Dermis blood vessel endothelial cell (primary cell): ENCODE data around the gene EIF3A. TPM values are rescaled to one million over a fixed set of nuclear protein-coding genes. Genes with fewer than 3 reads are reported as not detected.
"Not testable (repeated sequence)": the region's sequence is repeated elsewhere in the genome, so short reads cannot be mapped to it uniquely, and the experiment has no call there.

Source experiments
- DNase-seq: peaks from one replicate; pipeline ENCODE4 v3.0.0; 2010
- total RNA-seq: library from RNA; depleted of rRNA; stranded (reverse); fragments of >200 nt; gene quantifications from 2 replicates; pipeline ENCODE4 v1.2.3, GENCODE V29; 2014

Gene EIF3A
- total RNA-seq, 1 donor from 2014 or later = 131 TPM

- DNase-seq = no peak
Measured at GRCh38 chr10:119051775-119052174, 28.8 kb downstream of the EIF3A start.

GRCh38 chr10:119049777-119050176 is 30.8 kb downstream of the EIF3A start:
- no peak for DNase-seq

GRCh38 chr10:119049361-119049760 is 31.3 kb downstream of the EIF3A start:
- DNase-seq = no peak

GRCh38 chr10:119045561-119045960 is 35.1 kb downstream of the EIF3A start:
- DNase-seq = no peak

DNA sequence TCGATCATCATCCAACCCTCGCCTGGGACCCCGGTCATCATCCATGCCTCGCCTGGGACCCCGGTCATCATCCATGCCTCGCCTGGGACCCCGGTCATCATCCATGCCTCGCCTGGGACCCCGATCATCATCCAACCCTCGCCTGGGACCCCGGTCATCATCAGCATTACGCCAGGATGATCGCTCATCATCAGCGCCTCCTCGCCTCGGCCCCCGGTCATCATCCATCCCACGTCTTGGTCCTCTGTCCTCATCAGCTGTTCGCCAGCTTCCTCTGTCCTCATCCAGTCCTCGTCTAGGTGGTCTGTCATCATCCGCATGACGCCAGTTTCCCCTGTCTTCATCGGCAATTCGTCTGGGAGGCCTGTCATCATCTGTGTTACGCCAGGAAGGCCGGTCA is 38.4 kb downstream of the EIF3A start:
- DNase-seq = no peak

GRCh38 chr10:119041326-119041725 is 39.3 kb downstream of the EIF3A start:
- DNase-seq = no peak

DNA sequence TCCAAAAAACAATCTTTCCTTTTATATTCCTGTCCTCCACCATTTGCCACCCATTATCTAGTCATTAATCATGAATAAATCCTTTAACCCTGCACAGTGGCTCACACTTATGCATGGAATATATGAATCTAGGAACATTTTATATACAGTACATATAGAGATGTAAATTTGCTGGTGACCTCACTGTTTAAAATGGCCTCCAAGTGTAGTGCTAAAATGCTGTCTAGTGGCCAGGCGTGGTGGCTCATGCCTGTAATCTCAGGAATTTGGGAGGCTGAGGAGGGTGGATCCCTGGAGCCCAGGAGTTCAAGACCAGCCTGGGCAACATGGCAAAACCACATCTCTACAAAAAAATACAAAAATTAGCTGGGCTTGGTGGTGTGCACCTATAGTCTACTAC is 41.5 kb downstream of the EIF3A start:
- DNase-seq = no peak

GRCh38 chr10:119031496-119032059 is 49.0 kb downstream of the EIF3A start:
- no peak for DNase-seq

DNA sequence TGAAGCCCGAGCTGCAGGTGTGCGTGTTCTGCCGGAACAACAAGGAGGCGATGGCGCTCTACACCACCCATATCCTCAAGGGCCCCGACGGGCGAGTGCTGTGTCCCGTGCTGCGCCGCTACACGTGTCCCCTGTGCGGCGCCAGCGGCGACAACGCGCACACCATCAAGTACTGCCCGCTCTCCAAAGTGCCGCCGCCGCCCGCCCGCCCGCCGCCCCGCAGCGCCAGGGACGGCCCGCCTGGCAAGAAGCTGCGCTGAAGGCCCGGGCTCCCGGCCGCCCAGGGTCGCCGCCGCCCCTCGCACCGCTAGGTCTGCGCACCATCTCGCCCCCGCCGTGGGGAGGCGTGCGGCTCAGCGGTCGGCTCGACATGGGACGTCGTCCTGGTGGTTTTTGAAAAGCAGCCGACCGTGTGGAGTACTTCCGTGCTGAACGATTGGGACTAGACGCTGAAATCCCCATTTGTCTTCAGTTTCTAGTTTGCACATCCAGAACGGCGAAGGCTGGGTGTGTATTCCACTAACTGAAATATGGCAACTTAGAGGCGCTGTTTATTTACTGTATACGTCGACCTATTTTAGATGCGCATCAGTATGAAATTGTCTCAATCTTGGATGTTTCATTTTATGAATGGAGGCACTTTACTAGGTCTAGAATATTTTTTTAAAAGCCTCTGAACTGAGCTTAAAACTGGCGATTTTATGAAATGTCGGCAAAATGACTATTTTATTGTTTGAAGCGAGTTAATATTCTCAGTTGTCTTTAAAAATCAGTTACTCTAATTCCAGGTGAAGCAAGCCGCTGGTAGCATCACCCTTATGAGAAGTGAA is 50.0 kb downstream of the EIF3A start:
- DNase-seq = peak; percentile 54

DNA sequence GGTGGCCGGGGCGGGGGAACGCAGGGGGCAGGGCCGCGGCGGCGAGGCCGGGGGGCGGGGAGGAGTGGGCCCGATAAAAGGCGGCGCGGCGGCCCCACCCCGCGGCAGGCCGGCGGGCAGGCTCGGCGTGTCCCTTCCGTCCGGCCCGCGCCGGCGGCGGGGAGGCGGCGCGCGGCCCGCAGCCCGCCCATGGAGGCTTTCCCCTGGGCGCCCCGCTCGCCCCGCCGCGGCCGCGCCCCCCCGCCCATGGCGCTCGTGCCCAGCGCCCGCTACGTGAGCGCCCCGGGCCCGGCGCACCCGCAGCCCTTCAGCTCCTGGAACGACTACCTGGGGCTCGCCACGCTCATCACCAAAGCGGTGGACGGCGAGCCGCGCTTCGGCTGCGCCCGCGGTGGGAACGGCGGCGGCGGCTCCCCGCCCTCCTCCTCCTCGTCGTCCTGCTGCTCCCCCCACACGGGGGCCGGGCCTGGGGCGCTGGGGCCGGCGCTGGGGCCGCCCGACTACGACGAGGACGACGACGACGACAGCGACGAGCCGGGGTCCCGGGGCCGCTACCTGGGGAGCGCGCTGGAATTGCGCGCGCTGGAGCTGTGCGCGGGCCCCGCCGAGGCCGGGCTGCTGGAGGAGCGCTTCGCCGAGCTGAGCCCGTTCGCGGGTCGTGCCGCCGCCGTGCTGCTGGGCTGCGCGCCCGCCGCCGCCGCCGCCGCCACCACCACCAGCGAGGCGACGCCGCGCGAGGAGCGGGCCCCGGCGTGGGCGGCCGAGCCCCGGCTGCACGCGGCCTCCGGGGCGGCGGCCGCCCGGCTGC is 50.8 kb downstream of the EIF3A start, which contains the start of gene NANOS1:
NANOS1 (plus strand) TSS at position 102 of the 808 bp plus-strand sequence; CDS start at position 190, 88 bp downstream.
- peak; percentile 43 for DNase-seq

DNA sequence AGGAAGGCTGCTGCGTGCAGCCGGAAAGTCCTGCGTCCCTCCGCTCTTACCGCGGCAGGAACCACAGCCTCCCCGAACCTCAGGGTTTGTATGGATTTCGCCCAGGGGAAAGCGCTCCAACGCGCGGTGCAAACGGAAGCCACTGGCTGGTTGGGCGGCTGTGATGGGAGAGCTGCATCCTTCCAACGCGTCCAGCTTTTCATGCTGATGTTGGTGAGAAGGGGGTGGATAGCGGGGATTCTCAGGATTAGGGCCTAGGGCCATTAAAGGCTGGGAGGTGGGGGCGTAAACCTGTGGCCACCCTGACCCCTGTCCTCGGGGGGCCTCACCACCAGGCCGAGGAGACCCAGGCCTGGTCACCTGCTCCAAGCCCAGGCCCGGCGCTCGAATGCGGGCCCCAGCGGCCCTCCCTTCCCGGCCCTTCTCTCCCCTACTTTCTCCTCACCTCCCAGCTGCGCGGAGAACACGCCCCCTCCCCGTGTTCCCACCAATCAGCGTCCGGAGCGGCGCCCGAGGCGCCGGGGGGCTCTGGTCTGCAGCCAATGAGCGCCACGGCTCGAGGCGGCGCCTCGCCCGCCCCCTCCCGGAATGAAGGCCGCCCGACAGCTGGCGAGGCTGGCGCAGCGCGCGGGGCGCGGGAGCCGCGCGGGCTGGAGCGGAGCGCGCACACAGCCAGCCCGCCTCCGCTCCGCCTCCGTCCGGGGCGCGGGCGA is 51.6 kb downstream of the EIF3A start:
- DNase-seq = peak; percentile 92

- DNase-seq = not testable (repeated sequence)
Measured at GRCh38 chr10:119028445-119028899, 52.1 kb downstream of the EIF3A start.

DNA sequence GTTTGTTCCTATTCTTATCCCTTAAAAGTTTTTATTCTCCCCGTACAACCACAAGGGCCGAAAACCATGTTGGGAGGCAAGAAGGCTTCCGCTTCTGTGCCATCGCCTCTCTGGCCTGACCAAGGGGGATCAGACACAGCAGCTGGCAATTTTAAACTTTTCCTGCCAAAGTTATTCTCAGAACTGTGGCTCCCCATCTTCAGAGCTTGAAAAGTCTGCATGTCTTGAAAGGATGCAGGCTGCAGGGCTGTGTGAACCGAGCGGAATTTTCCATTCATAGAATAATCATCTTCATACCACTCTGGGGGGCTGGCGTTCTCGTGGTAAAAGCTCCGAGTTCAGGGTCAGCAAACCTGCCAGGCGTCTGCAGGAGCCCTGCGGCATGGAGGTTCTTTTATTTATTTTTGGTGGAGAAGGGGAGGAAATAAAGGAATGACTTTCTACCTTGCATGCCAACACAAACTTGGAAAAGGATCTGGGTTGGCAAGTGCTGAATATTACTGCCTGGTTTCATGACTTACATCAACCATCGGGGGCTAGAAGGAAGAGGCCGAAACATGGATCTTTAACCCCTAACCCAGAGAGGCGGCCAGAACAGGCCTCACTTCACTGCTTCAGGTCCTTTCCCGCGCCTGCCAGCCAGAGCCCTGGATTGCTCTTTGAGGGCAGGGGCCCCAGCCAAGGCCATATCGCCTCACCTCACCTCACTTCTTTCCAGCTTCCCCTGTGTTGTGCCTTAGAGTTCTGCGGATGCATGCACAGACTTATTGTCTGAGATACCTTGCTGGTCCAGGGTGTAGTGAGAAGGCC is 54.1 kb downstream of the EIF3A start:
- no peak for DNase-seq

- DNase-seq = no peak
Measured at GRCh38 chr10:119025776-119026175, 54.8 kb downstream of the EIF3A start.

GRCh38 chr10:119025336-119025735 is 55.3 kb downstream of the EIF3A start:
- peak; percentile 67 for DNase-seq

- DNase-seq = no peak
Measured at GRCh38 chr10:119024882-119025281, 55.7 kb downstream of the EIF3A start.

DNA sequence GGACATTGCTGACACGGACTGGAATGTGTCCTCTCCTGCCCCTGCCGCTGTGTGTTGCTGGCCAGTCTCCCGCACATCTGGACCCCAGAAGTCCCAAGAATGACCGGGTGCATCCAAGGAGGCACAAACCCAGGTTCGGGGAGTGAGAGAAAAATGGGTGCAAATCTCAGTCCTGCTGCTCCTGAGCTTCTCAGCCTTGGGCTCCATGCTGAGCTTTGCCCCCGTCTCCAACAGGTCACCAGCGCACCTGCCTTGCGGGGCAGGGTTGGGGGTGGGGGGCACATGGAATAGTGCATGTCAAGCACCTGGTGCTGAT is 57.1 kb downstream of the EIF3A start:
- DNase-seq = no peak

- peak; percentile 13 for DNase-seq
Measured at GRCh38 chr10:119022846-119023552, 57.6 kb downstream of the EIF3A start.

GRCh38 chr10:119020627-119020946 is 60.0 kb downstream of the EIF3A start:
- no peak for DNase-seq

- no peak for DNase-seq
Measured at GRCh38 chr10:119007211-119007574, 73.4 kb downstream of the EIF3A start.

GRCh38 chr10:119006451-119007210 is 74.0 kb downstream of the EIF3A start:
- DNase-seq = peak; percentile 20
